HEK293 (cell line): ENCODE measurements around the gene PTK7.

ENCODE experiments used
- CTCF ChIA-PET: fragments of 350-600 bp; formaldehyde crosslinking; extraction: SDS; loops from one replicate; lab custom pipeline; 2021; ENCODE audit warnings: antibody characterized with exemption; lab: Yijun Ruan, JAX
- POLR2A ChIA-PET: fragments of 300-600 bp; formaldehyde crosslinking; extraction: SDS; loops from one replicate; lab custom pipeline; 2020; ENCODE audit warnings: antibody characterized with exemption, inconsistent platforms; lab: Yijun Ruan, JAX
- H3K27ac ChIP-seq: fragments of 200-500 bp; sonication (Bioruptor generic); 2 replicates; pipeline ENCODE4 v1.5.1; 2014; ENCODE audit warnings: low read depth, low read length, control low read depth, inconsistent platforms; ENCODE audit errors: extremely low read depth
- H3K36me3 ChIP-seq, 2 experiments: fragments of 200-500 bp in 1 of 2; sonication (Bioruptor generic) in 1 of 2; 1 replicate in 1 of 2; 2 replicates in 1 of 2; pipeline ENCODE4 v1.5.1; 2014 to 2017; ENCODE audit warnings: inconsistent platforms in 2 of 2, low read length in 2 of 2; ENCODE audit not compliant: control insufficient read depth in 2 of 2, insufficient read depth in 1 of 2
- H3K4me1 ChIP-seq: fragments of 200-500 bp; sonication (Bioruptor generic); 2 replicates; pipeline ENCODE4 v1.5.1; 2014; ENCODE audit warnings: mild to moderate bottlenecking, low read length, inconsistent platforms; ENCODE audit not compliant: control insufficient read depth, insufficient read depth
- H3K4me3 ChIP-seq: 2 replicates; pipeline ENCODE4 v1.5.1; 2011; ENCODE audit warnings: low read depth, mild to moderate bottlenecking, control low read depth, low read length, moderate library complexity
- H3K9me3 ChIP-seq: fragments of 200-500 bp; sonication (Bioruptor generic); 2 replicates; pipeline ENCODE4 v1.5.1; 2014; ENCODE audit warnings: low read depth, low read length, inconsistent platforms; ENCODE audit not compliant: control insufficient read depth, insufficient read depth
- CTCF ChIP-seq: fragments of 450-650 bp; formaldehyde crosslinking; IDR thresholded peaks from 2 replicates; pipeline ENCODE4 v1.5.1; 2016; ENCODE audit warnings: missing biosample characterization, missing genetic modification characterization
- EGR2 ChIP-seq: fragments of 450-650 bp; formaldehyde crosslinking; IDR thresholded peaks from 2 replicates; pipeline ENCODE4 v1.5.1; 2016; ENCODE audit warnings: low read depth, missing biosample characterization, missing genetic modification characterization
- HOXA7 ChIP-seq: sonication (generic); formaldehyde crosslinking; IDR thresholded peaks from 2 replicates; pipeline ENCODE4 v1.8.1; 2022; ENCODE audit warnings: missing genetic modification reagents, borderline replicate concordance
- KLF10 ChIP-seq: fragments of 450-650 bp; IDR thresholded peaks from 2 replicates; pipeline ENCODE4 v1.5.1; 2018; ENCODE audit warnings: missing biosample characterization, mild to moderate bottlenecking, missing genetic modification characterization
- MEIS1 ChIP-seq: sonication (generic); formaldehyde crosslinking; IDR thresholded peaks from 2 replicates; pipeline ENCODE4 v1.8.1; 2022; ENCODE audit warnings: missing genetic modification reagents, mild to moderate bottlenecking, borderline replicate concordance
- SALL2 ChIP-seq: fragments of 450-650 bp; formaldehyde crosslinking; IDR thresholded peaks from 2 replicates; pipeline ENCODE4 v1.5.0; 2017; ENCODE audit warnings: missing biosample characterization, mild to moderate bottlenecking, missing genetic modification characterization, borderline replicate concordance
- SP7 ChIP-seq: fragments of 450-650 bp; formaldehyde crosslinking; IDR thresholded peaks from 2 replicates; pipeline ENCODE4 v1.5.1; 2016; ENCODE audit warnings: missing biosample characterization, missing genetic modification characterization
- TCF7L2 ChIP-seq: IDR thresholded peaks from 2 replicates; pipeline ENCODE4 v1.6.1; 2011; ENCODE audit warnings: low read depth, mild to moderate bottlenecking, inconsistent platforms, low read length, moderate library complexity, borderline replicate concordance
- YY2 ChIP-seq: fragments of 450-650 bp; formaldehyde crosslinking; IDR thresholded peaks from 2 replicates; pipeline ENCODE4 v1.5.1; 2016; ENCODE audit warnings: missing biosample characterization, missing genetic modification characterization
- ZBTB1 ChIP-seq: fragments of 450-650 bp; formaldehyde crosslinking; IDR thresholded peaks from 2 replicates; pipeline ENCODE4 v1.5.1; 2016; ENCODE audit warnings: missing biosample characterization, missing genetic modification characterization
- ZBTB48 ChIP-seq: fragments of 450-650 bp; formaldehyde crosslinking; IDR thresholded peaks from 2 replicates; pipeline ENCODE4 v1.5.1; 2016; ENCODE audit warnings: missing biosample characterization, missing genetic modification characterization
- ZBTB7A ChIP-seq: fragments of 450-650 bp; formaldehyde crosslinking; IDR thresholded peaks from 2 replicates; pipeline ENCODE4 v1.5.1; 2016; ENCODE audit warnings: low read depth, missing biosample characterization, missing genetic modification characterization
- ZNF157 ChIP-seq: fragments of 450-650 bp; formaldehyde crosslinking; IDR thresholded peaks from 2 replicates; pipeline ENCODE4 v1.5.1; 2016; ENCODE audit warnings: missing biosample characterization, missing genetic modification characterization
- ZNF169 ChIP-seq: fragments of 450-650 bp; formaldehyde crosslinking; IDR thresholded peaks from 2 replicates; pipeline ENCODE4 v1.5.1; 2016; ENCODE audit warnings: missing biosample characterization, missing genetic modification characterization
- ZNF248 ChIP-seq: fragments of 450-650 bp; formaldehyde crosslinking; IDR thresholded peaks from 2 replicates; pipeline ENCODE4 v1.5.1; 2017; ENCODE audit warnings: missing biosample characterization, missing genetic modification characterization
- ZNF366 ChIP-seq: fragments of 450-650 bp; formaldehyde crosslinking; conservative IDR thresholded peaks from 2 replicates; pipeline ENCODE4 v1.5.1; 2016; ENCODE audit warnings: missing biosample characterization, missing genetic modification characterization
- ZNF37A ChIP-seq: fragments of 450-650 bp; IDR thresholded peaks from 2 replicates; pipeline ENCODE4 v1.5.1; 2018; ENCODE audit warnings: missing biosample characterization, missing genetic modification characterization
- ZNF416 ChIP-seq: fragments of 450-650 bp; formaldehyde crosslinking; IDR thresholded peaks from 2 replicates; pipeline ENCODE4 v1.5.1; 2016; ENCODE audit warnings: missing biosample characterization, missing genetic modification characterization
- ZNF513 ChIP-seq: fragments of 450-650 bp; IDR thresholded peaks from 2 replicates; pipeline ENCODE4 v1.5.1; 2018; ENCODE audit warnings: missing biosample characterization, missing genetic modification characterization
- ZNF548 ChIP-seq: fragments of 450-650 bp; formaldehyde crosslinking; IDR thresholded peaks from 2 replicates; pipeline ENCODE4 v1.5.1; 2016; ENCODE audit warnings: missing biosample characterization, missing genetic modification characterization
- ZNF600 ChIP-seq: fragments of 450-650 bp; formaldehyde crosslinking; IDR thresholded peaks from 2 replicates; pipeline ENCODE4 v1.5.1; 2016; ENCODE audit warnings: missing biosample characterization, missing genetic modification characterization
- ZNF623 ChIP-seq: fragments of 450-650 bp; formaldehyde crosslinking; IDR thresholded peaks from 2 replicates; pipeline ENCODE4 v1.5.1; 2016; ENCODE audit warnings: missing biosample characterization, missing genetic modification characterization
- ZNF629 ChIP-seq: fragments of 450-650 bp; formaldehyde crosslinking; IDR thresholded peaks from 2 replicates; pipeline ENCODE4 v1.5.1; 2017; ENCODE audit warnings: missing biosample characterization, missing genetic modification characterization
- ZNF654 ChIP-seq: fragments of 450-650 bp; formaldehyde crosslinking; IDR thresholded peaks from 2 replicates; pipeline ENCODE4 v1.5.1; 2016; ENCODE audit warnings: low read depth, missing biosample characterization, missing genetic modification characterization
- ZNF670 ChIP-seq: fragments of 450-650 bp; formaldehyde crosslinking; IDR thresholded peaks from 2 replicates; pipeline ENCODE4 v1.5.1; 2016; ENCODE audit warnings: missing biosample characterization, missing genetic modification characterization, low read depth
- ZNF701 ChIP-seq: fragments of 450-650 bp; formaldehyde crosslinking; IDR thresholded peaks from 2 replicates; pipeline ENCODE4 v1.5.1; 2016; ENCODE audit warnings: missing biosample characterization, missing genetic modification characterization
- ZNF704 ChIP-seq: fragments of 450-650 bp; formaldehyde crosslinking; IDR thresholded peaks from 2 replicates; pipeline ENCODE4 v1.5.1; 2016; ENCODE audit warnings: missing biosample characterization, missing genetic modification characterization
- ZNF777 ChIP-seq: fragments of 450-650 bp; formaldehyde crosslinking; IDR thresholded peaks from 2 replicates; pipeline ENCODE4 v1.5.1; 2017; ENCODE audit warnings: missing biosample characterization, missing genetic modification characterization, borderline replicate concordance
- ZXDB ChIP-seq: fragments of 450-650 bp; formaldehyde crosslinking; IDR thresholded peaks from 2 replicates; pipeline ENCODE4 v1.5.1; 2016; ENCODE audit warnings: missing biosample characterization, missing genetic modification characterization
- TF ChIP-seq, protein P1 (sequence below): fragments of 450-650 bp; formaldehyde crosslinking; IDR thresholded peaks from 2 replicates; pipeline ENCODE4 v1.5.1; 2016; ENCODE audit warnings: missing biosample characterization, missing genetic modification characterization
- TF ChIP-seq, protein P2 (sequence below): fragments of 450-650 bp; formaldehyde crosslinking; IDR thresholded peaks from 2 replicates; pipeline ENCODE4 v1.5.1; 2016; ENCODE audit warnings: missing biosample characterization, missing genetic modification characterization

Gene PTK7

GRCh38 chr6:43170417-43170930 is 94.4 kb downstream of the PTK7 start (continued):
- no peak for TF ChIP-seq ZNF704 (tag by site-specific recombination)
- no peak for TF ChIP-seq ZNF670 (tag by site-specific recombination)
- no peak for TF ChIP-seq HOXA7 (CRISPR knock-in tag)
- TF ChIP-seq ZNF157 (tag by site-specific recombination) = no peak

DNA sequence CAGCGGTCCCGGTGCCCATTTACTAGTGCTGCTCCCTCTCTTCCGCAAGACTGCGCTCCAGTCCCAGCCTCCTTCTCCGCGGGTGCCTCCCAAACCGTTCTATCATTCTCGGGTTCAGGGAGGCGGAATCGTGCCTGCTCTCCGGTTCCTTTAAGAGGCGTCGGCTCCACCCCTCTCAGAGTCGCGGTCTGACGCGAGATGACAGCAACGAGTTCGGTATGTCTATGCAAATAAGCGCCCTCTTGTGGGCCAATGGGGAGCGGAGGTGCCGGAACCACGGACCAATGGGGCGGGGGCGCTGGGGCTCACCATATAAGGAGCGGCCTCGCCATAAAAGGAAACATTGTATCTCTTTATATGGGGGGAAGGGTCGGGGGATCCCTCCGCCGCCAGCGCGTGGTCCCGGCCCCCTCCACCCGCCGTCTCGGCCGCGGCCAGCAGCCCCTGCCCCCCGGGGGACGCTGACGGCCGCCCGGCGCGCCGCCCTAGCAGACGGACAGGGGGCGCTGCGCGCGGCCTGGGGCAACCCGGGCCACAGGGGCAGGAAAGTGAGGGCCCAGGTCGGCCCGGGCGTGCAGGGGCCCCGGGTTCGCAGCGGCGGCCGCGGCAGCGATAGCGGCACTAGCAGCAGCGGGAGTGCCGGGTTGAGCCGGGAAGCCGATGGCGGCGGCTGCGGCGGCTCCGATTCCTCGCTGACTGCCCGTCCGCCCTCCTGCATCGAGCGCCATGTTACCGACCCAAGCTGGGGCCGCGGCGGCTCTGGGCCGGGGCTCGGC is 95.0 kb downstream of the PTK7 start, which contains the start of gene SRF:
Gene SRF, plus strand, starts transcription at position 339 of the 776 bp plus-strand sequence. Its CDS starts 388 bp downstream, at position 727.
- Histone ChIP-seq H3K9me3 (no peaks in the 10 kb centered on the region), H3K4me3 (peak within 1 kb of the TSS; percentile 82), H3K36me3 (peaks cover 10 to 19% of the 10 kb centered on the region in 2 experiments; a peak in 1 of 3 replicates), H3K27ac (peak within 1 kb of the TSS; percentile 98), H3K4me1 (peaks cover 15% of the 10 kb centered on the region)
- CTCF ChIA-PET = interaction anchor here (0.7 to 2.6 kb wide), 9 partner anchors 11 to 322 kb away, joined by 3 to 11 read pairs (median 4); partner anchors contain the start of genes CUL9 and DNPH1
- POLR2A ChIA-PET = interaction anchor here (0.7 to 1.8 kb wide), 8 partner anchors 8 to 263 kb away, joined by 3 to 9 read pairs (median 4); partner anchors contain the start of genes CNPY3, DNPH1, KLC4 and MRPL2
- TF ChIP-seq CTCF (tag by site-specific recombination) (peak; percentile 26; the same call in 1 of the 2 replicates), ZNF548 (tag by site-specific recombination) (no peak), ZBTB7A (no peak), ZNF600 (no peak), EGR2 (tag by site-specific recombination) (0 out of 2 replicates have a peak, but pooled peaks have one; percentile 26), ZNF169 (no peak), ZNF654 (tag by site-specific recombination) (no peak), ZBTB1 (tag by site-specific recombination) (no peak), ZNF366 (tag by site-specific recombination) (peak; percentile 92), ZNF701 (no peak), SP7 (0 out of 2 replicates have a peak, but pooled peaks have one; percentile 2), ZNF248 (tag by site-specific recombination) (no peak), ZBTB48 (tag by site-specific recombination) (peak; percentile 87; the same call in 1 of the 2 replicates), ZNF513 (tag by site-specific recombination) (peak; percentile 32; the same call in 1 of the 2 replicates), ZNF37A (0 out of 2 replicates have a peak, but pooled peaks have one; percentile 27), ZNF777 (no peak), ZNF629 (tag by site-specific recombination) (peak; percentile 85), YY2 (tag by site-specific recombination) (no peak), MEIS1 (peak; percentile 70; the same call in 1 of the 2 replicates), SALL2 (tag by site-specific recombination) (no peak), ZXDB (peak; percentile 2; the same call in 1 of the 2 replicates), ZNF416 (tag by site-specific recombination) (no peak), TCF7L2 (no peak), KLF10 (tag by site-specific recombination) (peak; percentile 82), ZNF623 (tag by site-specific recombination) (no peak)
- TF ChIP-seq, protein P1, sequence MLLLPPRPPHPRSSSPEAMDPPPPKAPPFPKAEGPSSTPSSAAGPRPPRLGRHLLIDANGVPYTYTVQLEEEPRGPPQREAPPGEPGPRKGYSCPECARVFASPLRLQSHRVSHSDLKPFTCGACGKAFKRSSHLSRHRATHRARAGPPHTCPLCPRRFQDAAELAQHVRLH = no peak
- TF ChIP-seq, protein P2, sequence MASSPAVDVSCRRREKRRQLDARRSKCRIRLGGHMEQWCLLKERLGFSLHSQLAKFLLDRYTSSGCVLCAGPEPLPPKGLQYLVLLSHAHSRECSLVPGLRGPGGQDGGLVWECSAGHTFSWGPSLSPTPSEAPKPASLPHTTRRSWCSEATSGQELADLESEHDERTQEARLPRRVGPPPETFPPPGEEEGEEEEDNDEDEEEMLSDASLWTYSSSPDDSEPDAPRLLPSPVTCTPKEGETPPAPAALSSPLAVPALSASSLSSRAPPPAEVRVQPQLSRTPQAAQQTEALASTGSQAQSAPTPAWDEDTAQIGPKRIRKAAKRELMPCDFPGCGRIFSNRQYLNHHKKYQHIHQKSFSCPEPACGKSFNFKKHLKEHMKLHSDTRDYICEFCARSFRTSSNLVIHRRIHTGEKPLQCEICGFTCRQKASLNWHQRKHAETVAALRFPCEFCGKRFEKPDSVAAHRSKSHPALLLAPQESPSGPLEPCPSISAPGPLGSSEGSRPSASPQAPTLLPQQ (tag by site-specific recombination) = peak; percentile 6; the same call in 1 of the 2 replicates
